ENCODE results near the gene NCAM1. TPM values are rescaled to one million over a fixed set of nuclear protein-coding genes. Genes with fewer than 3 reads are reported as not detected.

The NCAM1 gene
- total RNA-seq, 1 experiment from 2014 or later = 0.22 TPM

DNA sequence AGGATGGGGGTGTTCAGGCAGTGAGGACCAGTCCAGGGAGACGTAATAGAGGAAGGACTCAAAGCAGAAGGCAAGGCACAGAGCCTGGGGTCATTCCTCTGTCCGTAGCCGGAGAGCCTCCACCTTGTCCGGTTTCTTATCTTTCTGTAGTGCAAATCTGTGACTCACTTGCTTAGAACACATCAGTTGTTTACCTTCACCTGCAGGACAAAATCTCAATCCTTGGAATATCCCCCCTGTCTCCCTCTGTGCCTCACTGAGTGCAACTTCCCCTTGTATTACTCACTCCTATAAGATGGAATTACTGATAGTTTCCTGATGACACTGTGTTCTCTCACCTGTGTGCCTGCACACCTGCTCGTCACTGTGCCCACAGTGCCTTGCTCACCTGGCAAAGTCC lies 332.7 kb downstream of the NCAM1 start:
- H3K4me1 ChIP-seq (ENCODE audit: control insufficient read depth in 1 of 2, insufficient read depth in 2 of 2, low read length in 2 of 2) = no peaks in the 10 kb centered on the region
- no peak overlapping the region for H3K4me2 ChIP-seq (ENCODE audit: low read length)
- no peak overlapping the region for H3K4me3 ChIP-seq (replicated peaks in 1 of 2; ENCODE audit: low read depth in 1 of 2, low read length in 2 of 2)
- no peak for ATAC-seq
- TF ChIP-seq, protein P1, sequence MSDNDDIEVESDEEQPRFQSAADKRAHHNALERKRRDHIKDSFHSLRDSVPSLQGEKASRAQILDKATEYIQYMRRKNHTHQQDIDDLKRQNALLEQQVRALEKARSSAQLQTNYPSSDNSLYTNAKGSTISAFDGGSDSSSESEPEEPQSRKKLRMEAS (IDR thresholded peaks at IDR 0.05) = no peak
- TF ChIP-seq, protein P2, sequence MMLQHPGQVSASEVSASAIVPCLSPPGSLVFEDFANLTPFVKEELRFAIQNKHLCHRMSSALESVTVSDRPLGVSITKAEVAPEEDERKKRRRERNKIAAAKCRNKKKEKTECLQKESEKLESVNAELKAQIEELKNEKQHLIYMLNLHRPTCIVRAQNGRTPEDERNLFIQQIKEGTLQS (IDR thresholded peaks at IDR 0.05) = no peak
- TF ChIP-seq CBX3 (IDR thresholded peaks at IDR 0.05; ENCODE audit: low read depth) (no peak), EGR1 (IDR thresholded peaks at IDR 0.05; ENCODE audit: low read depth) (no peak), POLR2A (IDR thresholded peaks at IDR 0.05; ENCODE audit: borderline replicate concordance, extremely low read depth, insufficient read depth, insufficient read length) (no peak), EZH2 (IDR thresholded peaks at IDR 0.05) (no peak), SP1 (IDR thresholded peaks at IDR 0.05; ENCODE audit: low read depth) (no peak), ZFX (IDR thresholded peaks at IDR 0.05) (no peak), TCF7L2 (IDR thresholded peaks at IDR 0.05; ENCODE audit: borderline replicate concordance, extremely low read depth, insufficient read depth, insufficient read length) (no peak)
- TF ChIP-seq, protein P3, sequence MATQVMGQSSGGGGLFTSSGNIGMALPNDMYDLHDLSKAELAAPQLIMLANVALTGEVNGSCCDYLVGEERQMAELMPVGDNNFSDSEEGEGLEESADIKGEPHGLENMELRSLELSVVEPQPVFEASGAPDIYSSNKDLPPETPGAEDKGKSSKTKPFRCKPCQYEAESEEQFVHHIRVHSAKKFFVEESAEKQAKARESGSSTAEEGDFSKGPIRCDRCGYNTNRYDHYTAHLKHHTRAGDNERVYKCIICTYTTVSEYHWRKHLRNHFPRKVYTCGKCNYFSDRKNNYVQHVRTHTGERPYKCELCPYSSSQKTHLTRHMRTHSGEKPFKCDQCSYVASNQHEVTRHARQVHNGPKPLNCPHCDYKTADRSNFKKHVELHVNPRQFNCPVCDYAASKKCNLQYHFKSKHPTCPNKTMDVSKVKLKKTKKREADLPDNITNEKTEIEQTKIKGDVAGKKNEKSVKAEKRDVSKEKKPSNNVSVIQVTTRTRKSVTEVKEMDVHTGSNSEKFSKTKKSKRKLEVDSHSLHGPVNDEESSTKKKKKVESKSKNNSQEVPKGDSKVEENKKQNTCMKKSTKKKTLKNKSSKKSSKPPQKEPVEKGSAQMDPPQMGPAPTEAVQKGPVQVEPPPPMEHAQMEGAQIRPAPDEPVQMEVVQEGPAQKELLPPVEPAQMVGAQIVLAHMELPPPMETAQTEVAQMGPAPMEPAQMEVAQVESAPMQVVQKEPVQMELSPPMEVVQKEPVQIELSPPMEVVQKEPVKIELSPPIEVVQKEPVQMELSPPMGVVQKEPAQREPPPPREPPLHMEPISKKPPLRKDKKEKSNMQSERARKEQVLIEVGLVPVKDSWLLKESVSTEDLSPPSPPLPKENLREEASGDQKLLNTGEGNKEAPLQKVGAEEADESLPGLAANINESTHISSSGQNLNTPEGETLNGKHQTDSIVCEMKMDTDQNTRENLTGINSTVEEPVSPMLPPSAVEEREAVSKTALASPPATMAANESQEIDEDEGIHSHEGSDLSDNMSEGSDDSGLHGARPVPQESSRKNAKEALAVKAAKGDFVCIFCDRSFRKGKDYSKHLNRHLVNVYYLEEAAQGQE (IDR thresholded peaks at IDR 0.05; ENCODE audit: low read depth) = no peak
- no peak overlapping the region for H3K9ac ChIP-seq (ENCODE audit: low read length)
- CTCF ChIA-PET = no interaction called here
- no peaks in the 10 kb centered on the region for H3K36me3 ChIP-seq (ENCODE audit: control insufficient read depth in 1 of 2, insufficient read depth in 2 of 2, low read length in 2 of 2)
- RAD21 ChIA-PET (ENCODE audit: low non-redundant PET in 1 of 2, low total read pairs in 2 of 2, uncharacterized antibody in 2 of 2, unreplicated experiment in 2 of 2) = no interaction called here
- no peaks in the 10 kb centered on the region for H4K20me1 ChIP-seq (ENCODE audit: insufficient read depth)
- POLR2A ChIA-PET = no interaction called here
- no peaks in the 10 kb centered on the region for H3K79me2 ChIP-seq (ENCODE audit: insufficient read depth, low read length)
- BruUV-seq (replicated peaks) = no TSS peak
- H3K9me3 ChIP-seq (ENCODE audit: control insufficient read depth in 1 of 2, insufficient read depth in 1 of 2, low read depth in 1 of 2, low read length in 2 of 2) = no peaks in the 10 kb centered on the region
- H3K27me3 ChIP-seq (ENCODE audit: insufficient read depth, low read length) = peaks cover 27% of the 10 kb centered on the region
- H3K27ac ChIP-seq (ENCODE audit: low read depth, low read length) = no peak overlapping the region
- H2AFZ ChIP-seq (ENCODE audit: low read depth, low read length, poor library complexity, severe bottlenecking) = no peak overlapping the region
- H3K9me2 ChIP-seq (ENCODE audit: insufficient read depth) = no peaks in the 10 kb centered on the region
- intact Hi-C loops (cut with micrococcal nuclease) = no loop called here
- no peak for DNase-seq (ENCODE audit: low read depth, low spot score)
